ENCODE data around the gene SPATS2L.

The SPATS2L gene

DNA sequence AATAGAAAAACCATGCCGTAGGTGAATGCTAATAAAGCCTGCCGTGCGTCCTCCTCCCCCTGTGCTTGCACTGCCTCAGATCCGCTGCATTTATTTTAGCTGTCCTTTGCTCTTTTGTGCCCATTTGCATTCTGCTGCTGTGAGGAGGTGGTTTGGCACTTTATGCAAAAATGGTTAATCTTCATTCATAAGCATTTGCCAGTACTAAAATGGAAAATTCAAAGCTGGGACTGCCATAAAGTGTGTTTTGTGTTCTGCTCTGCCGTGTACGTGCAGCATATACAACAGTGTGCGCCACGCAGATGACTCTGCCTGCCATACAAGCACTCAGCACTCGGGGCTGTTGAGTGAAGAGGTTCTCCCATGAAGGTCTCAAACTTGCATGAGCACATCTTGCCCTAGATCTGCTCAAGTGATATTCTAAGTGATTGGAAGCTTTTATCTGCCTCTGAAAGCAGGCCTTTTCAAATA is 73.6 kb downstream of the SPATS2L start:
- no peak for DNase-seq

DNA sequence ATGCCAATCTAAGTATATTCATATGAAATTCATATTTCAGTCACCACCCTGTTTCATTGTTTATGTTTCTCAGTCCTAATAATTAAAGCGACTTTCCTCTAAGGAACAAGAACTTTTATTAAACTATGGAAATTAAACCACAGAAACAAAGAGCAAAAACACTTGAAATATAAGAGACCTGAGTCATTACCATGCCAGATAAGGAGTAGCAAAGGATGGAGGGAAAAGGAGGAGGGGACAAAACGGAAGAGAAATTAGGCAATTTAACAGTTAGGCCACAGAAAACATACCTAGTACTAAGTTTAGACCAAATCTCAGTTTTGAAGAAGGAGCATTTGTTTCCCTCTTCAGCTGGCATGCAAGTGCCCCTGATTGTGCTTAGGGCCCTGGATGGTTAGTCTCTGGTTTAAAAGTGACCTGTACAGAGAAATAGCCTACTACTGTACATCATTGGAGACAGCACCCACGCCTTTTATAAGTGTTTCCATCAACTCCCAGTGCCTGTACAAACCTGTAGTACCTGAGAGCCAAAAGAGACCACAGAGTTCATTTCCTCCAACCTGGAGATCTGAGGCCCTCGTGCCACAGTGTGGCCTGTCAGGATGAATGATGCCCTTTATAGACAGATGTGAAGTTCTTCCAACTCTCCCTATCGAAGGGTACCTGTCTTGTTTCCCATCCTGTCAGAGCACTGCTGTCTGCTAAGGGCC is 74.5 kb downstream of the SPATS2L start:
- no peak for DNase-seq

DNA sequence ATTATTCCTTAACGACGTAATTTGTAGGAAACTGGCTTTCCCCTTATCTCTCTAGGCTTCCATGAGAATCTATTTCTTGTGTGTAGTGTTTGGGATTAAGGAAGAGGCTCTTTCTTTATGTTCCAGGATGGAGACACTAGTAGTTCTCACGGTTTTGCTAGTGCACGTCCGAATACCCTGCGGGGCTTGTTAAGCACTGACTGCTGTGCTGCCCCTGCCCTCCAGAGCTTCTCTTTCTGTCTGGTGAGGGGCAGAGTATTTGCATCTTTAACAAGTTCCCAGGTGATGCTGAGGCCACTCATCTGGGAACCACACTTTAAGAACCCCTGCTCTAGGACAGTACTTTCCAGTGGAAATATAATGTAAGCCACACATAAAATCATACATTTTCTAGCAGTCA is 76.4 kb downstream of the SPATS2L start:
- DNase-seq: no peak

DNA sequence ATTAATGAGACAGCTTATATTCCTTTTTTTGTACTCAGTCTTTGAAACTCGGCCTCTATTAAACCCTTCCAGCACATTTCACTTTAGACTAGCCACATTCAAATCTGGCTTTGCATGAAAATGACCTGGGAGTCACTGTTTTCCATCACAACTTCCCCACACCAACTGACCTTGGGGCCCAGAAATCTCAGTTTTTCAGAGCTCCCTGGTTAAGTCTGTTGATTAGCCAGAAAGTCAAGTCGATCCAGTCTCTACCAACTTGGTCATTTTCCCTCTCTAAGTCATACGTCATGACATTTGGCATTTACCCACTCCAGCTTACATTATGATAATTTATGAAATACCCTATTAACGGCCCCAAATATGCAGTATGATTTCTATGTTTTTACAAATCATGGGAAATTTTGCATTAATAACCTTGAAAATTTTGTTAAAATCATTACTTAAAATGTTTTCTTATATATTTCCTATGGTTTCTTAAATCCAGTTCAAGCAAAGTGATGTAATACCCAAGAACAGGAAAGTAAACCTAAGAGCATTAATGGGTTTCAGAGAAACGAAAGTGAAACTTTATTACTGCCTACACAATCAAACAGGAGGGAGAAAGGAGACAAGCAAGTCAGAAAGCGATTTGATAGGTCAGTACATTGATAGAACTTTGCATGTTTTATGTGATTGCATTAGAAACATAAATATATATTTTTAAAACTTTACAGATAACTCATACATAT is 77.1 kb downstream of the SPATS2L start:
- peak; percentile 22 for DNase-seq

DNA sequence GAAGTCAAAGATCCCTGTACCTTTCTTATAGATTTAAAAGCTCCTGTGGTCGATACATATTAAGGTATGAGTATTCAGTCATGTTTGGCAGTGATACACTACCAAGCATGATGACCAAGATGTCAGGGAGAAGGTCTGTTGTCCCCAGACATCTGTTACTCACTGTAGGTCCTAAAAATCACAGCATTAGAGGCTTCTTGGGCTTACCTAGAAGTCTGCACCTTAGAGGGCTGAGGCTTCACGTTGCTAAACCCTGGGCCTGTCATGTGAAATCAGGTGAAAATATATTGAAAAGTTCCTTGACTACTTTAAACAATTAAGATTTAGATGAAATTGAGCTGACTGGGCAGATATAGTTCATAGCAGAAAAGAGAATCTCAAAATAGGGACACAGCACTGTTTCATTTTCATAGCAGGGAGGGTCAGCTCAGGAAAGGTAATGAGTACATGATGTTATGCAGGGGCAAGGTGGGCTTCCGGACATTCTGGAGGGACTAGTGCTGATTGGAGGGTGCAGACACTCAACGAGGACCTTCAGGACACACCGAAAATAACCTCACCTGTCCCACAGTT is 78.7 kb downstream of the SPATS2L start:
- DNase-seq: no peak

DNA sequence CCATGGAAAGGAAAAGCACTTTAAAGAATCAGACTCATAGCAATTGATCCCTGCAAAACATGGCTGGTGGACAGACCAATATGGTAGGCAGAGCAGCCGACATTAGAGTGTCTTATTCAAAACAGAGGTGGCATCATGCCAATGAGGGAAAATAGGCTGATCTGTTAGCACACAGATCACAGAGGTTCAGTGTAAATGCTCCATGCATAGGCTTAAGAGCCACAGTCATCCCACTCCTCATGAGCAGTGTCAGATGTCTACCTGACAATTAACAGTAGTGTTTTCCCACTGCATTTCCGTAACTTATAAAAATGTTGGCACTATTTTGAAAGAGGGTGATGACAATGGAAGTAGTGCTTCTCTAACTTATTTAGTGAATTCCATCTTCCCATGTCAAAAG is 86.7 kb downstream of the SPATS2L start:
- DNase-seq: no peak

DNA sequence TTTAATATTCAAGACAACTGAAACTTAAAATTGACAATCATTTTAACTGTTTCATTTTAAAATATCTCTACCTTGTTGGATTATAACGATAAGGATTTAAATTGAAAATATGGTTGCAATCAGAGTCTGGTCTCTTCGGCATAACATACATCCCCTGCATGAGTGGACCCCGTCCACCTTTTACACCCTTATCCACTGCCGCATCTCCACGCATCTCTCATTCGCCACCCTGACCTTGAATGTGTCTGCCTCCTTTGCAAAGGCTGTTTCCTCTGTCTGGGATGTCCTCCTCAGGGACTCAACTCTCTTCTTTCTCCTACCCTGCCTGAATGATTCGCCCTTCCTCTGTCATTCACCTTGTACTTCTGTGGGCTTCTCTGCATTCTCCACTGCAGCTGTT is 87.6 kb downstream of the SPATS2L start:
- DNase-seq: no peak

DNA sequence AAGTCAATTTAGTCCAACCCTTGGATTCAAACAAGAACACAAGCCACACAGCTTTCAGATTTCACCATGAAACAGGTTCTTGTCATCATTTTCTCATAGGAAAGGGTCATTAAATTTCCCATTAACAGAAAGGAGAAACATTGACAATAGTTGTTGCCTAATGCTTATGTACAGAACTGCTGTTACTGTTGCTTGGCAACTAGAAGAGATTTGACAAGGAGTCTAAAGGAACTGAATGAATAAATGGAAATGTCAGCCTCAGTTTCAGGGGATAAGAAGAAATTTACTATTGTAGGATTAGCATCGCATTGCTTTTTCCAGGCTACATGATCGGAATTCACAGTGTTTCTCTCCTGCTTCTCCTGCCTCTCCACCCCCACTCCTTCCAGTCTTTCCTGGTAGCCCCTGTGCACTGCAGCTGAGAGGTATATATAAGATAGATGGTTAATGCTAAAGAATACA is 90.3 kb downstream of the SPATS2L start:
- DNase-seq: peak; percentile 46

DNA sequence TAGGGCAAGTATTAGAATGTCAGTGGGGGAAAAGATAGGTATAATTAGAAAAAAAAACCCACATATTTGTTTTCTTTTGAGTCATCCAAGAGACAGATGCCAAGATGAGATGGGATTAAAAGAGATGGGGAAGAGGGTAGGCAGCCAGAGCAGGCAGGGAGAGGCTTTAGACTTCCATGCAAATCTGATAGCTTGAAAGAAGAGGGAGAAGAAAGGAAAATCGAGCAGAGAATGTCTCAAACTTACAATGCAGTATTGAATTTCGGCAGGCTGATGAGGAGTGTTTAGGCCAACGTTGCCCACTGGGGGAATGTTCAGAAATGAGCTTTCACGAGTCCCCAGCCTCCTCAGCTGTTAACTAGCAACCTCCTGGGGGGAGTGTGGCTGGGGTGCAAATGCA is 91.3 kb downstream of the SPATS2L start:
- DNase-seq: no peak

DNA sequence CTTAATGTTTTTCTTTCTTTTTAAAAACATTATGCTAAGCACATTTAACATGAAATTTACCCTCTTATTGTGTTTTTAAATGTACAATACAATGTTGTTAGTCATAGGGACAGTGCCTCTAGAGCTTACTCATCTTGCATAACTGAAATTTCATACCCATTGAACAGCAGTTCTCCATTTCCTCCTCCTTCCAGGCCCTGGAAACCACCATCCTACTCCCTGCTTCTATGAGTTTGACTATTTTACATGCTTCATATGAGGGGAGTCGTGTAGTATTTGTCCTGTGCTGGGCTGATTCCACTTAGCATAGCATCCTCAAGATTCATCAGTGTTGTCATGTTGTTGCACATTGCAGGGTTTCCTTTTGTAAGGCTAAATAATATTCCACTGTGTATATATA is 92.6 kb downstream of the SPATS2L start:
- DNase-seq: no peak

DNA sequence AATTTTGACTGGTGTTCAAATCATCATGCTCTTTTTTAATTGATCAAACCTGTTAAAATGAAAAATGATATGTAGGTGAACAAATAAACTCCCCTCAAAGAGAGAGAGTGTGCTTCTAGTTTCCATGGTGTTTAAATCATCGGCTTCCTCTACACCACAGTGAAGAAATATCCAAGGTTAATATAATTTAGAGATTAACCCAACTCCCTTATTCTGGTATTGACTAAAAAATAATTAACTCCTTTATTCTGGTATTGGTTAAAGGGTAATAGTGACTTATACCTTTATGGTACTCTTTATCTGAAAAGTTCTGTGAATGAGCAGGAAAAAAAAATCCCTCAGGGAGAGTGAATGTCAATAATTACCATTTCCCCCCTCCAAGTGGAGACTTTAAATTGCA is 93.1 kb downstream of the SPATS2L start:
- DNase-seq: no peak

DNA sequence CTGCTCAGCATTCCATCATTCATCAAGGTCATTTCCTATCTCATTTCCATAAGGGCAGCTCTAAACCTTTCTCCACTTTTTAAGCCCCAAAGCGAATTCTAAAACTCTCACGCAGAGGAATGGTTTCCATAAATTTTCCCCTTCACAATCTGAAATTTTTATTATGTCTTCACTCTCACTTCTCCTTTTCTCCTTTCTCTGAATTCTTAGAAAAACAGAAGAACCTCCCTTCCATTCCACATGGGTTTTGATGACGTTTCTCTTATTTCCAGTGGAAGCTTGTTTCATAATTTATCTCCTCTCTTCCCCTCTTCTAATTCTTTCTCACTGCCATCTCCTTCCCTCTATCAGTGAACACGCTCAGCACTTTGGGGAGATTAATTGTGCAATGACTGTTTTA is 97.3 kb downstream of the SPATS2L start:
- DNase-seq: no peak

DNA sequence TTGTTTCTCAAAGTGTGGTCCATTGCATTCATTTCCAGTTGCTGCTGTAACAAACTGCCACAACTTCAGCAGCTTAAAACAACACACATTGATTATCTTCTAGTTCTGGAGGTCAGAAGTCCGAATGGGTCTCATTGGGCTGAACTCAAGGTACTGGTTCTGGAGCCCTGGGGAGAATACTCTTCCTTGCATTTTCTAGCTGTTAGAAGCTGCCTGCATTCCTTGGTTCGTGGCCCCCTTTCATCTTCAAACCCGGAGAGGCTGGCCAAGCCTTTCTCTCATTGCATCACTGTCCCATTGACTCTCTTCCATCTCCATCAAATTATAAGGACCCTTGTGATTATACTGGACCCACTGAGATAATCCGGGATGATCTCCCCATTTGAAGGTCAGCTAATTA is 98.1 kb downstream of the SPATS2L start:
- no peak for DNase-seq

DNA sequence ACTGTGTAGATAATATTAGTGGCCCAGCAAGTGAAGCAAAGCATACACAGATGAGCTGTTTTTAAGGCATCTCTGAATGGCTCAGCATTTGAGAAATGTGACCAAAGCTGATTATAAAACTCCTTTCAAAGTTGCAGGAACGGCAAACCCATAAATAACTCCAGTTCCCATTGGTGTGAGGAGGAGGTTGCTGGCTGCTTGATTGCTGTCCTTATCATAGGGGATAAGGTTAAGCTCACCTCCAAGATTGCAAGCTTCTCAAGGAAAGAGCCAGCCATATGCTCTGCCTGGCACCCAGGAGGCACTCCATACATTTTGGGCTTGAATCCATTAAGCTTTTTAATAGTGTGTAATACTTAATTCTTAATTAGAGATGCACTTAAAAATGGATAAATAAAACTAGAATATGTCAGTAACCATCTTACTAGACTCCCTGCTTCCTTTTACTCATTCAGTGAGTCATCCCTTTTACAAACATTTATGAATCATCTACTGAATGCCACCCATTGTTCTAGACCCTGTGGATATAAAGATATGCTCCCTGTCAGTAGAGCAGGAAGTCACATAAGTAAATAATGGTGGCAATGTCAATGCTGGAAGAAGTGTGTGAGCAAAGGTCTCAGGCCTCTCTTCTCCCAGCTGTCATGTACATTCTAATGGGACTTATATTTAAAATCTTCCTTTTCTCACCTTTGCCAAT is 99.3 kb downstream of the SPATS2L start:
- peak; percentile 88 for DNase-seq

DNA sequence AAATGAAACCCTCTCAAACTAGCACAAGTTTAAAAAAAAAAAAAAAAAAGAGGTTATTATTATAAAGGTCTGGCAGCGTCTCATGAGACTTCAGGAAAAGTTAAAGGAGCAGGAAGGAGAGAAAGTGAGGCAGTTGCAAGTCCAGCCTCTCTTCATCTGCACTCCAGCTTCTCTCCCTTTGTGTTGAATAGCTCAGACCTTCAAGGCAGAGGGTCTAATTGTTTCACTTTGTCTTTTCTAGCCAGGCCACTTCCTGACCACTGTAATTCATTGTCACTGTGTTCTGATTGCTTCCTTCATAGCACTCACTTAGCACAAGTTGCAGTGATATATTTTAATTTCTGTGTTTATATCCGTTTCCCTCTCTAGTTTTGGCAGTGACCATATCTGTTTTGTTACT is 99.9 kb downstream of the SPATS2L start:
- DNase-seq: no peak

DNA sequence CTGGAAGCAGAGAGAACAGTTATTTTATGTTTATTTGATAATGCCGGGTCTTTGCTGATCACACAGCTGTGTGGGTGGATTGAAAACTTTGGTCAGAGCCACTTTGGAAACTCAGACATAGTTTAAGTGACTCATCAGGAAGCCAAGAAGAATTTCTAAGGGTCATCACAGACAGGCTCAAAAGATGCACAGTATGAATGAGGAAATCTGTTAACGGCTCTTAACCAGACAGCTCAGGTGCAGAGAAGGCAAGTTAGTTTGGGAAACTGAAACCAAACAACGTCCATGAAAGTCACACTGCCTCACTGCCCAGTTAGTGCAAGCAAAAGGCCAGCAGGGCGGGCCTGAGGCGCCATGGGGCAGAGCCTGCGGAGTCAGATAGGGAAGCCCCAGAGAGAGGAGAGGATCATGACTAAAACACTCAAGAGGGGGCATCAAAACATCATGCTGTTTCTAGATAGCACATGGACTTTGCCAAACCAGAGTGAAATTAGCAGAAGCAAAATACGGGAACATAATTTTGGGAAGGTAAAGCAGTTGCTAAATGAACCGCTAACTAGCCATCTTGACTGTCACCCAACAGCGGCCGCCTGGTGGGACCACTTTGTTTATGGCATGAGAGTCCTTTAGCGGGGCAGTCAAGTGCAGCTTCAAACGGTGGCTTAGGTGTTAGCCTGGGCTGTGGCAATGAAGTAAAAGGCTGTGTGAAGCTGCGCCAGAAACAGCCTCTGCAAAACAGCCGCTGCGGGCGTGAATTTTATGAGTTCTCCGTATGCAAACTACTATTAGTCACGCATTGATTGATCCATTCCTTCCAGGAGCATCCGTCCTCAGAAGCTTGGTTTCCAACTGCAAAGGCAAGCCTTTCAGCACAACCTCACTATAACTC is 102.2 kb downstream of the SPATS2L start:
- DNase-seq: peak; percentile 3

DNA sequence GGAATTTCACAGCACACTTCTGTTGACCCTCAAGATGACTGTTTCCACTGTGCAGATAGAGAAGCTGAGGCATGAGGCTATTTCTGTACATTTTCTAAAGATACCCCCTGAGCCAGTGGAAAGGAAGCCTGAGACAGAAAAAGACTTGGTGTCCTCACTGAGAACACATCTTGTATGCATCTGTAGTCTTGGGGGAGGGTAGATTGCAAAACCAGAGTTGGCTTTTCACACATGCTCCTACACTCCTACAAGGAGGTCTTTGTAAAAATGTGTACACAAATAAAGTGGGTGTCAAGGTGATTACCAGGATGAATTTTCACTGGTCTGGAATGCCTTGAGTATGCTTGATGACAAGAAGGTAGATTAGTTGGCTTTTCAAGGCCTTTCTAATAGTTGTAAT is 105.3 kb downstream of the SPATS2L start:
- no peak for DNase-seq

DNA sequence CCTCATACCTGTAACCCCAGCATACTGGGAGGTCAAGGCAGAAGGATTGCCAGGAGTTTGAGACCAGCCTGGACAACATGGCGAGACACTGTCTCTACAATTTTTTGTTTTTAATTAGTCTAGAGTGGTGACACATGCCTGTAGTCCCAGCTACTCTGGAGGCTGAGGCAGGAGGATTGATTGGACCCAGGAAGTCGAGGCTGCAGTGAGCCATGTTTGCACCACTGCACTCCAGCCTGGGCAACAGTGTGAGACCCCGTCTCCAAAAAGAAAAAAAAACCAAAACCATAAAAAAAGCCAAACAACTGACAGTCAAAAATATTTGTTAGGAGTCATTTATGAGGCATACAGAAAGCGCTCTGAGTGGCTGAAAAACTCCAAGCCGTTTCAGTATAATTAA is 107.9 kb downstream of the SPATS2L start:
- DNase-seq: no peak

DNA sequence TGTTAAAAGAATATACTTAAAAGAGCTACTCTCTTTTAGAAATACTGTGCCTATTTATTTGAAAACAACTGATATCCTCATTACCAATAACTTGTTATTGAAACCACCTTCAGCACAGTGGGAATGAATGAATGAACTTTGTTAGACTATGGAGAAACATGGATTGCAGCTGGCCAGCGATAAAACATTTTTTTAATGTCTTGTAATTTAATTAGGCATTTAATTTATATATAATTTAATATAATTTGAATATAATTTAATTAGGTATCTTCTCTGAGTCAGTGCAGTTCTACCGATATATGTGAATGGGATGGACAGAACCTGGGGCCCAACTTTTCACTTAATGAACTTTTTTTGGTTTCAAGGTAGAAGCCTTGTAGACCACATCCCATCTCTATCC is 109.0 kb downstream of the SPATS2L start:
- DNase-seq: no peak

DNA sequence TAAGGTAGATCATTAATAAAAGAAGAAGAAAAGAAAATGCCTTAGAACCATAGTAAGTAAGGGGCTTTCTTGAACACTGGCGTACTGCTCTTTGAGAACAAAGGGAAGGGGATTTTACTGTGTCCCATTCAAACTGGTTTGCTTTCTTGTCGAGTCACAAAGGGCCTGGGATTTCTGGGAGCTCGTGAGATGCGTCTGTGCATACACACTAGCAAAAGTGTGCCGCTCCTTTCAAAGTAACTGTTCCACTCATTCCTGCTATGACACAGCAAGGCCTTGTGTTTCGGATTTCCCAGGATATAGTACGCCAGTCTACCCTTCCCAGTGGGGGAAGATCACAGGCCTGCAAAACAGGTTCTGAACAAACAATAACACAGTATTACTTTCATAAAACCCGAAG is 110.4 kb downstream of the SPATS2L start:
- DNase-seq: no peak

DNA sequence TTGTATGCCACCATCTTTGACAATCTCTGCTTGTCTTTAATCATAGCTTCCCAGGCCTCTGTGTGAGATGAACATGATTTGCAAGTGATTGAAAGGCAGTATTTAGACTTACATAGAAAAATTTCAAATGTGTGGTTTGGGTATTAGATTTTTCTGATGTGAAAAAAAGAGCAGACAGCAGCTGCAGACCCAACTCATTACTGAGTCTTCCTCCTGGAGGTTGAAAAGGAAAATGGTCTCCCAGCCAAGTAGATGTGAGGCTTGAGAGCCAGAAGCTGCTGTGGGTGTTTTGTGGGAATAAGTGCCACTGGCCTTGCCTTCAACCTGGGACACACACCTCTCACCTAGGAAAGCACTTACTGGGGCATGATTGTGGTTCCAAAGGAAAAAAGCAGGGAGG is 110.9 kb downstream of the SPATS2L start:
- no peak for DNase-seq

DNA sequence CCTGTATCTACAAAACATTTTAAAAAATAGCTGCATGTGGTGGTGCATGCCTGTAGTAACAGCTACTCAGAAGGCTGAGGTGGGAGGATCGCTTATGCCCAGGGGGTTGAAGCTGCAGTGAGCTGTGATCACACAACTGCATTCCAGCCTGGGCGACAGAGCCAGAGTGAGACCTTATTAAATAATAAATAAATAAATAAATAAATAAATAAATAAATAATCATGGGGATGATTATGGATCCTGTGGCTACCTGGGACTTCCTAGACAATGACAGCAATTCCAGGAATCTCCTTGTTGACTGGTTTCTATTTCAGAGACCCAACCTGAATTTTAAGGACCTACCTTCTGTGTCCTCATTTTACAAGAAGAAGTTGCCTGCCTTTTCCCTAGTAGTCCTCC is 111.9 kb downstream of the SPATS2L start:
- DNase-seq: no peak

DNA sequence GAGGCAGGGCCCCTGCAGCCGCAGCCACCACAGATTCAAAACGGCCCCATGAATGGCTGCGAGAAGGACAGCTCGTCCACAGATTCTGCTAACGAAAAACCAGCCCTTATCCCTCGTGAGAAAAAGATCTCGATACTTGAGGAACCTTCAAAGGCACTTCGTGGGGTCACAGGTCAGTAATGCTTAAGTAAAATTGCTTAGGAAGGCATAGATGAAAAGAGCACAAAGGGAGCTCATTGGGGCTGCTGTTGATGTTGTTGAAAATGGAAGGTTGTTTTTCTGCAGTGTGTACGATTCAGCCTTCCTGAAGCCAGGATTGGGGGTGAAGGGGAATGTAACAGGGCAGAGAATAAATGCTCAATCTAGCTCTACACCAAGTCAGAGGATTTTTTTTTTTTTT is 112.8 kb downstream of the SPATS2L start:
- no peak for DNase-seq

Measured in DMS153 (cell line).